ENCODE data around the gene SMIM24.

SMIM24 gene

GRCh38 chr19:3426433-3426832, 53.9 kb downstream of the SMIM24 start:
- Mint-ChIP-seq H3K36me3 (peaks cover 14% of the 10 kb centered on the region), H3K27ac (no peak overlapping the region), H3K27me3 (no peaks in the 10 kb centered on the region), H3K9me3 (no peaks in the 10 kb centered on the region), H3K4me3 (no peak overlapping the region), H3K4me1 (peaks cover 23% of the 10 kb centered on the region)
- ATAC-seq = no peak
